HG03196 (cell line): ENCODE measurements around the gene WDR70.
"Not testable (repeated sequence)": the region's sequence is repeated elsewhere in the genome, so short reads cannot be mapped to it uniquely, and the experiment has no call there.

ENCODE experiments used
- ATAC-seq: cut with Tn5 transposase; IDR thresholded peaks from one replicate; pipeline ENCODE4 v1.9.1; 2021; ENCODE audit not compliant: unreplicated experiment

Gene WDR70

GRCh38 chr5:37628876-37629275 is 249.8 kb downstream of the WDR70 start:
- ATAC-seq, result no peak

GRCh38 chr5:37631939-37632338 is 252.8 kb downstream of the WDR70 start:
- ATAC-seq, result no peak

- no peak for ATAC-seq
Measured at GRCh38 chr5:37637165-37637845, 258.2 kb downstream of the WDR70 start.

GRCh38 chr5:37638897-37639296 is 259.8 kb downstream of the WDR70 start:
- no peak for ATAC-seq

- ATAC-seq, result no peak
Measured at GRCh38 chr5:37640088-37640487, 261.0 kb downstream of the WDR70 start.

GRCh38 chr5:37641933-37642332 is 262.8 kb downstream of the WDR70 start:
- no peak for ATAC-seq

- no peak for ATAC-seq
Measured at GRCh38 chr5:37645707-37646106, 266.6 kb downstream of the WDR70 start.

- ATAC-seq, result not testable (repeated sequence)
Measured at GRCh38 chr5:37654566-37654965, 275.4 kb downstream of the WDR70 start.

GRCh38 chr5:37657046-37657445 is 277.9 kb downstream of the WDR70 start:
- no peak for ATAC-seq

- no peak for ATAC-seq
Measured at GRCh38 chr5:37658440-37658839, 279.3 kb downstream of the WDR70 start.

- no peak for ATAC-seq
Measured at GRCh38 chr5:37660319-37660718, 281.2 kb downstream of the WDR70 start.

GRCh38 chr5:37661227-37661920 is 282.3 kb downstream of the WDR70 start:
- no peak for ATAC-seq

- ATAC-seq, result no peak
Measured at GRCh38 chr5:37661951-37662350, 282.8 kb downstream of the WDR70 start.

- no peak for ATAC-seq
Measured at GRCh38 chr5:37662362-37662761, 283.2 kb downstream of the WDR70 start.

- no peak for ATAC-seq
Measured at GRCh38 chr5:37662789-37663485, 283.8 kb downstream of the WDR70 start.

GRCh38 chr5:37663538-37663937 is 284.4 kb downstream of the WDR70 start:
- no peak for ATAC-seq

- no peak for ATAC-seq
Measured at GRCh38 chr5:37664551-37664950, 285.4 kb downstream of the WDR70 start.

GRCh38 chr5:37665272-37665671 is 286.2 kb downstream of the WDR70 start:
- ATAC-seq, result no peak

- ATAC-seq, result no peak
Measured at GRCh38 chr5:37665889-37666288, 286.8 kb downstream of the WDR70 start.

GRCh38 chr5:37667430-37667829 is 288.3 kb downstream of the WDR70 start:
- ATAC-seq, result no peak

GRCh38 chr5:37667846-37668245 is 288.7 kb downstream of the WDR70 start:
- no peak for ATAC-seq

- ATAC-seq, result no peak
Measured at GRCh38 chr5:37668524-37669047, 289.5 kb downstream of the WDR70 start.
